HG02678 (cell line): ENCODE results near the gene CEP135.
A peak's percentile ranks its signal among the peaks of the same experiment; 100 is the strongest.
"Not testable (repeated sequence)": the region's sequence is repeated elsewhere in the genome, so short reads cannot be mapped to it uniquely, and the experiment has no call there.

Source experiments
- ATAC-seq: cut with Tn5 transposase; IDR thresholded peaks from one replicate; pipeline ENCODE4 v1.9.1; 2021; ENCODE audit warnings: mild to moderate bottlenecking, moderate library complexity; ENCODE audit not compliant: unreplicated experiment

CEP135 gene, protein sequence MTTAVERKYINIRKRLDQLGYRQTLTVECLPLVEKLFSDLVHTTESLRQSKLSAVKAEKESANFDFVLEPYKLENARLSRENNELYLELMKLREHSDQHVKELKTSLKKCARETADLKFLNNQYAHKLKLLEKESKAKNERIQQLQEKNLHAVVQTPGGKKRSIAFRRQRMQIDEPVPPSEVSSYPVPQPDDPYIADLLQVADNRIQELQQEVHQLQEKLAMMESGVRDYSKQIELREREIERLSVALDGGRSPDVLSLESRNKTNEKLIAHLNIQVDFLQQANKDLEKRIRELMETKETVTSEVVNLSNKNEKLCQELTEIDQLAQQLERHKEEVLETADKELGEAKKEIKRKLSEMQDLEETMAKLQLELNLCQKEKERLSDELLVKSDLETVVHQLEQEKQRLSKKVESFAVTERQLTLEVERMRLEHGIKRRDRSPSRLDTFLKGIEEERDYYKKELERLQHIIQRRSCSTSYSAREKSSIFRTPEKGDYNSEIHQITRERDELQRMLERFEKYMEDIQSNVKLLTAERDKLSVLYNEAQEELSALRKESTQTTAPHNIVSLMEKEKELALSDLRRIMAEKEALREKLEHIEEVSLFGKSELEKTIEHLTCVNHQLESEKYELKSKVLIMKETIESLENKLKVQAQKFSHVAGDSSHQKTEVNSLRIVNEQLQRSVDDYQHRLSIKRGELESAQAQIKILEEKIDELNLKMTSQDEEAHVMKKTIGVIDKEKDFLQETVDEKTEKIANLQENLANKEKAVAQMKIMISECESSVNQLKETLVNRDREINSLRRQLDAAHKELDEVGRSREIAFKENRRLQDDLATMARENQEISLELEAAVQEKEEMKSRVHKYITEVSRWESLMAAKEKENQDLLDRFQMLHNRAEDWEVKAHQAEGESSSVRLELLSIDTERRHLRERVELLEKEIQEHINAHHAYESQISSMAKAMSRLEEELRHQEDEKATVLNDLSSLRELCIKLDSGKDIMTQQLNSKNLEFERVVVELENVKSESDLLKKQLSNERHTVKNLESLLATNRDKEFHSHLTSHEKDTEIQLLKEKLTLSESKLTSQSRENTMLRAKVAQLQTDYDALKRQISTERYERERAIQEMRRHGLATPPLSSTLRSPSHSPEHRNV

DNA sequence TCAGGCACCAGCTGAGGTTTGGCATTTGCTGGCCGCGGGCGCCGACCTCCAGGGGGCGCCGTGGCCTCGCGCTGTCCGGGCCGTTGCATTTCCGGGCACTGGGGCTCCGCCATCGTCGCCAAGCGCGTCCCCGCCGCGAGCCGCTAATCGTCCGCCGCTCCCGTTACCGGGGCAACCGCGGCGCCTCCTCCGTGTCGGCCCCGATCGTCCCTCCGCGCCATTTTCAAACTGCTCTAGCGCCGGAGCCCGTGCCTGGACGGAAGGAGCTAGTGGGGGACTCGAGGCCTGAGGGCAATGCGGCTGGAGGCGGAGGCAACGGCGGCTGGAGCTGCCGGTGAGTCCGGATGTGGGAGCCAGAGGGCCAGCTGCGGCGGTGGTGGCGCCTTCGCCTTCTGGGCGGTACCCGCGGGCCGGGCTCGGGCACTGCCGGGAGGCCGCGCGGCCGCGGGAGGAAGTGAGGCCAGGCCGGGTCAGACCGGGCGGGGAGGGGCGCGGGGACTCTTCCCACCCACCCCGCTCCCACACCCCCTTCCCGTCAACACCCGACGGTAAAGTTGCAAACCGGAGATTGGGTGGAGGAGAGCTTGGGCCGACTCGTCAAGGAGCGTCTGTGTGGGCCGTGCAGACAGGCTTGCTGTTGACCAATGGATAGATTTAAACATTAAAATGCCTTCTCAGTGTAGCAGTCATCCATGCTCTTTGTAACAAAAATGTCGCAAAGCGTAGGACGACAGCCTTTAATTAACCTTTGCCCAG lies at the start of gene CEP135:
Gene CEP135, plus strand, starts transcription at position 220 of the 756 bp plus-strand sequence. CDS start 3,186 bp downstream, outside the sequence.
- ATAC-seq: peak; percentile 69

DNA sequence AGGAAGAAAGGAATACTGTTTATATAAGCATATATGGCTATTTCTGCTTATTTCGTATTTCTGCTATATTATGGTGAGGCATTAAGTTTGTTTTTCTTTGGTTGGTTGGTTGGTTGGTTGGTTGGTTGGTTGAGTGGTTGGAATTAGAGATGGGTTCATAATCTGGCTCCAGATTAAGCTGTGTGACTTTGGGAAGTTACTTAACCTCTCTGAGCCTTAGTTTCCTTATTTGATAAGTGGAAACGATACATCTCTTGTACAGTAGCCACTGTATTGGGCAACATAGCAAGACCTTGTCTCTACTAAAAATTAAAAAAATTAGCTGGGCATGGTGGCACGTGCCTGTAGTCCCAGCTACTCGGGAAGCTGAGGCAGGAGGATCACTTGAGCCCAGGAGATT lies 46.1 kb upstream of the CEP135 start:
- ATAC-seq: no peak

DNA sequence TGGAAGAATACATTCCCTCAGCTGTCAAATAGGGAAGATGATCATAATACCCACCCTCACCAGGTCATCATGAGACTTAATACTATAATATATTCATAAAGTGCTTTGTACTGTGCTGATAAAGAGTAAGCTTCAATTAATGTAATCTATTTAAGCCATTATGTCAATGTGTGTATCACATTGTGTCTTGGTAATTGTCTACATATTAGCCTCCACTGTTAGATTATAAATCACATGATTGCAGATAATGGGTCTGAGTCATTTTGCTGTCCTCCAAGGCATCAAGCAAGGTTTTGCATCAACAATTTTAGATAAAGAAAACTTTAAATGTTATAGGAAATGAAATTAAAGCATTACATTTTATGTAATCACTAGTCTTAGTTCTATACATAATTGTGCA lies 45.2 kb upstream of the CEP135 start:
- no peak for ATAC-seq

DNA sequence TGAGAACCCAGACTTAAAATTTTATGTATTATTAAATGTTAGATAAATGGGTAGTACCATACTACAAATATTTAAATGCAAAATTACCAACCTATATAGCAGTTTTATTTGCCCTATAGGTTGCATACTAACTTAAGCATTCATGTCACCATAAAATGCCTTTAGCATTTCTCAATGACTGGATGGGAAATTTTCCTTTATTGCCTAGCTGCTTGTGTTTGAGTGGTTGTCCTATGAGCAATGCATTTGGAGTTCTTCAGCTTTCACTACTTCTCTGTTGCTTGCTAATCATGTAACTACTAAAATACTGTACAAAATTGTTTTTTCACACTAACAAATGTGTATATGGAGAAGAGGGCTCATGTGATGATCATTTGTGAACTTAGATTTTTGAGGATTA lies 44.2 kb upstream of the CEP135 start:
- ATAC-seq: no peak

DNA sequence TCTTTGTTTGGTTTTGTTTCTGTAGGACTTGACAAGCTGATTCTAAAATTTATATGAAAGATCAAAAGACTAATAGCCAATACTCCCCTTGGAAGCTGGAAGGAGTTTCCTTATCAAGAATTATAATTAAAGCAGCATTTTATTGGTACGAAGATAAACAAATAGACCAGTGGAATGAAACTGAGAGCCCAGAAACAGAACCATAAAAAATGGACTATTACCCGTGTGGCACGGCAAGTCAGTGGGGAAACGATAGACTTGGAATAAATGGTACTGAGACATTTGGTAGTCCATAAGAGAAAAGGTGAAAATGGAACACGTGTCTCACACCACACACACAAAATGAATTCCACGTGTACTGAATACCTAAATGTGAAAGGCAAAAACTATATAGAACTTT lies 42.4 kb upstream of the CEP135 start:
- no peak for ATAC-seq

DNA sequence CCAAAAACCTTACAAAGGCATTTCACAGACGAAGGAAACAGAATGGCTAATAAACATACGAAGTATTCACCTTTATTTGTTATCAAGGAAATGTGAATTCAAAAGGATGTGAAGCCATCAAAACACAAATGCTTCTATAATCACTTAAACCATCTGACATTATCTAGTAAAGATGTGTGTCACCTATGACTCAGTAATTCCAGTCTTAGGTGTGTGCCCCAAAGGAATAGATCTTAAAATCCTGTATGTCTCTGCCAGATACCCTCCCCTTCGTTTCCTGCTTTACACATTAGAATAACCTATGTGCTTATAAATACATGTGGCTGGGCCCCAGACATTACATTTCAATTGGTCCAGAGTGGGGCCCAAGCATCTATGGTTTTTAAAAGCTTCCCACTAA lies 41.8 kb upstream of the CEP135 start:
- ATAC-seq: no peak

DNA sequence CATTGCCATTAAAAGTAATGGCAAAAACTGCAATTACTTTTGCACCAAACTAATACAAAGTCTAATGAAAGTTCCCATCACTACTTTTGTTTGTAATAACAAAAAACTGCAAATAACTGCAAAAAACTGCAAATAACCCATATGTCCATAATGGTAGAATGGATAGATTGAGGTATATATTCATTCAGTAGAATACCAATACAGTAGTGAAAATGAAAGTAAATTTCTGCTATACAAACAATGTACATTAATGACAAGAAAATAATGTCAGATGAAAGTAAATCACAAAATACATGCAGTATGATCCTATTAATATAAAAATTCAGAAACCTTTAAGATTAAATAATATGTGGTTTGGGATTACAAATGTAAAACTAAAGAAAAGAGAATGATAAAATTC lies 41.3 kb upstream of the CEP135 start:
- ATAC-seq: no peak

DNA sequence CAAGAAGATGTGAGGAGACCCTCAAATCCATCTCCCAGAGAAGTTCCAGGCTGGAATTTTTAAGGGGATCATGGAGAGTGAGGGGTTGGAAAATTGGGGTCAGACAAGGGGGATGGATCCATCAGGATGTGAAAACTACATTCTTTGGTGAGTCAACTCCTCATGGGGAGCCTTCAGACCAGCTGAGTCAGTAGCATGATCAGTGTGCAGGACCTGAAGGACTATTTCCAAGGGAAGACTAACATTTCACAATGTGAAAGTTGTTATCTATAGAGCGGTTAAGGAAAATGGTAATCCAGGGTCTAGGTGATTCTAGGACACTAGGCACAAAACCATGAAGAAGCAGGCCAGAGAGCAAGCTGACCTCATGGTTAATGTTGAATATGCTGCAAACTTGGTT lies 38.6 kb upstream of the CEP135 start:
- no peak for ATAC-seq

DNA sequence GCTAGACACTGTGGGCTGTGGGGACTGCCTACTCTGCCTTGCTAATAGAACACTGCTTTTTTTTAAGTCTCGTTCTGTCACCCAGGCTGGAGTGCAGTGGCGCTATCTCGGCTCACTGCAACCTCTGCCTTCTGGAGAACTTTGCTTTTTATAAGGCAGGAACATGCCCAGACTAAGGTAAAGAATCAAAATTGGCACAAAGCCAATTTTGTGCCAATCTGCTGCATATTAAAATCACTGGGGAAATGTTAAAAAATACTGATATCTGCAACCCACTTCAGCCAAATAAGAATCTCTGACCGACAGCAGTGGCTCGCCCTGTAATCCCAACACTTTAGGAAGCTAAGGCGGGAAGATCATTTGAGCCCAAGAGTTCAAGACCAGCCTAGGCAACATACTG lies 36.5 kb upstream of the CEP135 start:
- ATAC-seq: no peak

DNA sequence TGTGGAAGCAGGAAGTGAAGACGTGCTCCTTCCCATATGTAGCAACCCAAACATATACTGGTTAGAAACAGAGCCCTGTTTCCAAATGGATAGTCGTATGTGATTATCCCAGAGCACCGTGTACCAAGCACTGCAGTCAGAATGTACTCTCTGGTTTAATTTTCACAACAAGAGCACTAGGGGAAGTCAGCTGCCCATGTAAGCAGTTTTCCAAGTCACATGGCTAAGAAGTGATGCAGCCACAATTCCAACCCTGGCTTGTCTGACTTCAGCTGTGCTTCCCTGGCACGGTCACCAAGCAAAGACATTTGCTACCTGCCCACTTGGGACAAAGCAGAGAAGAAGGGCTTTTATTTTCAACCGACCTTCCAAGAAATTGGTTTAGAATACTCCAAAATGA lies 28.2 kb upstream of the CEP135 start:
- no peak for ATAC-seq

DNA sequence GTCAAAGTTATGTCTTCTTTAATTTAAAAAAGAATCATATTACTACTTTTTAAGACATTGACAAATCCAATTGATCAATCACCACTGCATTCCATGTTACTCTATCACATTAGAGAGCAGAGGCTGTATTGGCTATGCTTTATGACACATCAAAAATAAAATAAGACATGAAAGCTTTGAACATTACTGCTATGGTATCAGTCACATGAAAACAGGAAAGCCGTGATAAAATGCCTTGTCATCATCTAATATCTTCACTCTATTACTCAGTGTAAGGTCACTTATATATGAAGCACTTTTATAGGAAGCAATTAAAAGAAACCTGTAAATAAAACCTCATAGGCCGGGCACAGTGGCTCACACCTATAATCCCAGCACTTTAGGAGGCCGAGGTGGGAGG lies 27.7 kb upstream of the CEP135 start:
- no peak for ATAC-seq

DNA sequence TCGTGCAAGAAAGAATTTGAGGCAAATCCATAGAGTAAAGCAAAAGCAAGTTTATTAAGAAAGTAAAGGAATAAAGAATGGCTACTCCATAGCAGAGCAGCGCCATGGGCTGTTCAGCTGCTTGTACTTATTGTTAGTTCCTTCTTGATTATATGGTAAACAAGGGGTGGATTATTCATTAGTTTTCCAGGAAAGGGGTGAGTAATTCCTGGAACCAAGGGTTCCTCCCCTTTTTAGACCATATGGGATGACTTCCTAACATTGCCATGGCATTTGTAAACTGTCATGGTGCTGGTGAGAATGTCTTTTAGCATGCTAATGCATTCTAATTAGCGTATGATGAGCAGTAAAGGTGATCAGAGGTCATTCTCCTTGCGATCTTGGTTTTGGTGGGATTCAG lies 23.5 kb upstream of the CEP135 start:
- ATAC-seq: no peak

DNA sequence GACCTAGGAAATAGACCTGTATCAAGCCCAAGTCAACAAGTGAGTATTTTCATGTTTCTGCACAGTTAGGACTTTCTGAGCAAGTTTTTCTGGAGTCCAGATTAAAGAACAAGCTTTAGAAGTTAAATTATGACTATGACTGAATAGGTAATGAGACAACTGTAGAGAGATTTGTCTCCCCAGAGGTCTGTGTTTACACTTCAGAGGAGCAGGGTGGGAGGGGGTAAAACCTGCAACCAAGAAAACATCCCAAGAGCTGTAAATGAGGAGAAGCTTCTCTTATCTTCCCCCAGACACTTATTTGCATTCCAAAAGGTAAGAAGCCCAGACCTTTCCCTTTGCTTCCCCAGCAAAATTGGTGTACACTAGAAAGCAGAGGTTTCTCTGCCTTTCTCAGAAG lies 22.1 kb upstream of the CEP135 start:
- no peak for ATAC-seq

DNA sequence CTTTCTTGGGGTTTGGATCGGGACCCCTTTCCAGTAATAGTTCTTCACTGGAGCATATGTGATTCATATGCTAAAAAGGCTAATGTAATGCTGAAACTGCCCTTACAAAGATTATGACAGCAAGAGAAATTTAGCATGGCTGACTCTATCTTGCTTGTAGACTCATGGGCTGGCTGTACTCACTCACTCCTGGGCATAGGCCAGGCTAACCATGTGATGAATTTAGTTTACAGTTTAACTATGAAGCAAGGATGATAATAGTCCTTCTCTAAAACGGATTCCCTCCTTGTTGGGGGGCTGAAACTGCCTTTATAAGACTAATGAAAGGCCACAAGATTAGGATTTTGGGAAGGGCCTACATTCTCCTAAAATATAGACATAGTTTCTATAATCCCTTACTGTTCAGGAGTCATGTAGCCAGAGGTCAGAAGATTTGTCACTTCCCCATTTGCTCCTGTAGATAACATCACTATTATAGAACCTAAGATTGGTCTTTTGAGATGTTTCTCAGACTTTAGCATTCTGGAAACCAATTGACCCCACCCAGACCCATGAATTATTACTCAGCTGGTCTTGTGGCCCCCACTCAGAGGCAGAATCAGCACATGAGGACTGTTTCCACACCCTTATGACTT lies 20.8 kb upstream of the CEP135 start:
- ATAC-seq: no peak

DNA sequence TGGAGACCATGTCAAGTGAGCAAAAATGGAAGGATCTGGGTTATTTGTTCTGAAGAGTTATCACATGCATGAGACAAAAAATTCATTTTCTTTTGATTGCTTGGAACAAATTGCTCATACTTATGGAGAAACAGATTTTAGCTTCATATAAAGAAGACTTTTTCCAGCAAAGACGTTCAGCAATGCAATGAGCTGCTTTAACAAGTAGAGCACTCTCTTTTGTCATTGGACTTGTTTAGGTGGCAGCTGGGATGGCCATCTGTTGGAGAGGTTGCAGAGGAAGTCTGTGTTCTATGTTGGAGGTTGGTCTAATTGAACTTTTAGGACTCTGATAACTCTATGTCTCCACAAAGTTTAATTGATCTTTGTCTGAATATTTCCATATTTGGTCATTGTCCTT lies 19.9 kb upstream of the CEP135 start:
- ATAC-seq: no peak

DNA sequence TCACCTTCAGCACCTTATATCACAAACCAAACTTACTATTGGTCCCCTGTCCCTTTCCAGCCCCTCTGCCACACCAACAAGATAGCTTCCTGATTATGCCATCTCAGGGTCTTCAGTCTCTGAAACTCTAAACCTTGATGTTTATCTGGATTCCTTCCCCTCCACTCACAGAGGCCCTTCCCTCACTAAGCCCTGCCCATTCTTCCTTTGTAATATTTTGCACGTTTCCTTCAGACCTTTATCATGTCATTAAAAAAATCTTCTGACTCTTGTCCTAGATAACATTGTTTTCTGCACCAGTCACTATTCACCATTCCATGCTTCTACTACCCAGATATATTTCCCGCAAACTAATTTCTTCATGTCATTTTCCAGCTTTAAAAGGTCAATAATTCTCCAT lies 17.7 kb upstream of the CEP135 start:
- no peak for ATAC-seq

DNA sequence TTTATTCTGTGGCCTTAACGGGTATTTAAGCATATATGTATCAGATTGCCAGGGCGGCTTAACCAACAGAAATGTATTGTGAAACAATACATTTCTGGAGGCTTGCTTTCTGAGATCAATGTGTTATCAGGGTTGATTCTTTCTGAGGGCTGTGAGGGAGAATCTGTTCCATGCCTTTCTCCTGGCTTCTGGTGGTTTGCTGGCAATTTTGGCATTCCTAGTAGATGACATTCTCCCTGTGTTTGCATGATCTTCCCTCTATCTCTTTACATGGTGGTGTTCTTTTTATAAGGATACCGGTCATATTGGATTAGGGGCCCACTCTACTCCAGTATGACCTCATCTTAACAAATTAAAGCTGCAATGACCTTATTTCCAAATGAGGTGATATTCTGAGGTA lies 16.9 kb upstream of the CEP135 start:
- no peak for ATAC-seq

DNA sequence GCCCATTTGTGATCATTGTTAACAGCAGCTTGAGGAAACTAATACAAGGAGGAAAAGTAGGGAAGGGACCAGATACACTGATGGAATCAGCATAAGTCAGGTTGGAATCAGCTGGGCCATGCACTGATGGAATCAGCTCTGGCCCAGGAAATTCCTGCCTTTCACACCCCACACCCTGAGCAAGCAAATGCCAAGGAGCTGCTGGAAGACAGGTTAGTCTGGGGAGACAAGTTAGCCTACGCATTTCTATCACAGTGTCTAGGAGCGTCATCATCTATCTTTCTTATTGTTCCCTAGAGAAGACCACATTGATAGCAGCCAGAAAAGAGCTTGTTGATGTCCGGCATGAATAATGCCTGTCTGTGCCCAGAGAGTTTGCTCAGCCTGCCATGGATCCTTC lies 16.2 kb upstream of the CEP135 start:
- no peak for ATAC-seq

DNA sequence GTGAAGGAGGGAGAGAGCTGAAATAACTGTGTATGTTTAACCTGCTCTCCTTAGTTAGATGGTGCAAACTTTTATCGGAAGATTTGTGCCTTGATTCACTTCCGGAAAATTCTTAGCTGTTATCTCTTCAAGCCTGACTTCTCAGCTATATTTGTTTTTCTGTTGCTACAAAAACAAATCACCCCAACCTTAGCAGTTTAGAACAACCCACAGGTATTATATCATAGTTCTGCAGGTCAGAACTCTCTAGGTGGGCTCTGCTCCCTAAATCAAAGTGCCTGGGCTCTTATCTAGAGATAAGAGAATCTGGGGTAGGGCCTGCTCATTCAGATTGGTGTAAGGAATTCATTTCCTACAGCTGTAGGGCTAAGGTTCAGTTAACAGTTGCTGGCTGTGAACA lies 15.1 kb upstream of the CEP135 start:
- ATAC-seq: no peak

DNA sequence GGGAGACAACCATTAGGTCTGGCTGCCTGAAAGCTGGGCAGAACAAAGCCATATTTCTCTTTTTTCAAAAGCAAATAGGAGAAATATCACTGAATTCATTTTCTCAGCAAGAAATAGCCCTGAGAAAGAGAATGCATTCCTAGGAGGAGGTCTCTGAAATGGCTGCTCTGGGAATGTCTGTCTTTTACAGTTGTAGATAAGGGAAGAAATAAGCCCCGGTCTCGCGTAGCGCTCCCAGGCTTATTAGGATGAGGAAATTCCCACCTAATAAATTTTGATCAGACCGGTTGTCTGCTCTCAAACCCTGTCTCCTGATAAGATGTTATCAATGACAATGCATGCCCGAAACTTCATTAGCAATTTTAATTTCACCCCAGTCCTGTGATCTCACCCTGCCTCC lies 12.8 kb upstream of the CEP135 start:
- ATAC-seq: not testable (repeated sequence)
